GM19397 (cell line): ENCODE results near the gene NSUN7.

Source experiments
- ATAC-seq: cut with Tn5 transposase; IDR thresholded peaks from one replicate; pipeline ENCODE4 v1.9.1; 2021; ENCODE audit warnings: mild to moderate bottlenecking, moderate library complexity; ENCODE audit not compliant: unreplicated experiment

Gene NSUN7

GRCh38 chr4:40733752-40734151 lies 16.0 kb upstream of the NSUN7 start:
- no peak for ATAC-seq

GRCh38 chr4:40734497-40734896 lies 15.3 kb upstream of the NSUN7 start:
- ATAC-seq, result no peak

- no peak for ATAC-seq
Observed at GRCh38 chr4:40736910-40737309, 12.8 kb upstream of the NSUN7 start.

GRCh38 chr4:40737879-40738278 lies 11.9 kb upstream of the NSUN7 start:
- no peak for ATAC-seq

GRCh38 chr4:40739347-40739746 lies 10.4 kb upstream of the NSUN7 start:
- ATAC-seq, result no peak

- ATAC-seq, result no peak
Observed at GRCh38 chr4:40744218-40744617, 5.5 kb upstream of the NSUN7 start.

GRCh38 chr4:40745285-40745984 lies 4.3 kb upstream of the NSUN7 start:
- no peak for ATAC-seq

GRCh38 chr4:40747207-40747835 lies 2.4 kb upstream of the NSUN7 start:
- no peak for ATAC-seq

- ATAC-seq, result no peak
Observed at GRCh38 chr4:40750461-40751258, 905 bp downstream of the NSUN7 start.

- no peak for ATAC-seq
Observed at GRCh38 chr4:40755616-40756015, 5.9 kb downstream of the NSUN7 start.

- peak; percentile 97 for ATAC-seq
Observed at GRCh38 chr4:40763228-40763716, 13.5 kb downstream of the NSUN7 start.

GRCh38 chr4:40769266-40769665 lies 19.5 kb downstream of the NSUN7 start:
- ATAC-seq, result no peak

GRCh38 chr4:40778090-40778489 lies 28.3 kb downstream of the NSUN7 start:
- ATAC-seq, result no peak

- no peak for ATAC-seq
Observed at GRCh38 chr4:40782876-40783275, 33.1 kb downstream of the NSUN7 start.

GRCh38 chr4:40785727-40786126 lies 36.0 kb downstream of the NSUN7 start:
- ATAC-seq, result no peak

GRCh38 chr4:40788331-40788730 lies 38.6 kb downstream of the NSUN7 start:
- ATAC-seq, result no peak

- ATAC-seq, result no peak
Observed at GRCh38 chr4:40789031-40789430, 39.3 kb downstream of the NSUN7 start.

- ATAC-seq, result no peak
Observed at GRCh38 chr4:40789771-40790170, 40.0 kb downstream of the NSUN7 start.

- ATAC-seq, result no peak
Observed at GRCh38 chr4:40800064-40800463, 50.3 kb downstream of the NSUN7 start.

GRCh38 chr4:40804598-40804997 lies 54.8 kb downstream of the NSUN7 start:
- ATAC-seq, result no peak

- no peak for ATAC-seq
Observed at GRCh38 chr4:40808926-40809457, 59.2 kb downstream of the NSUN7 start.
